GM18868 (cell line): ENCODE results near the gene CD14.
"Not testable (repeated sequence)": the region's sequence is repeated elsewhere in the genome, so short reads cannot be mapped to it uniquely, and the experiment has no call there.

Experiments
- ATAC-seq: cut with Tn5 transposase; IDR thresholded peaks from one replicate; pipeline ENCODE4 v1.9.1; 2021; ENCODE audit warnings: mild to moderate bottlenecking, moderate library complexity; ENCODE audit not compliant: unreplicated experiment

Gene CD14

GRCh38 chr5:140635291-140636257 is 2.6 kb upstream of the CD14 start:
- no peak for ATAC-seq

GRCh38 chr5:140634103-140634502 is 1.1 kb upstream of the CD14 start:
- ATAC-seq, result no peak

GRCh38 chr5:140633501-140633900 is 526 bp upstream of the CD14 start:
- ATAC-seq, result no peak

- ATAC-seq, result peak; percentile 59
These were observed 482 bp downstream of the CD14 start for GRCh38 chr5:140632366-140633020.

GRCh38 chr5:140631831-140632365 is 1.1 kb downstream of the CD14 start:
- ATAC-seq, result peak; percentile 39

GRCh38 chr5:140631036-140631417 is 1.9 kb downstream of the CD14 start:
- no peak for ATAC-seq

GRCh38 chr5:140630292-140631035 is 2.5 kb downstream of the CD14 start:
- ATAC-seq, result no peak

GRCh38 chr5:140628711-140629110 is 4.3 kb downstream of the CD14 start:
- no peak for ATAC-seq

GRCh38 chr5:140627972-140628371 is 5.0 kb downstream of the CD14 start:
- no peak for ATAC-seq

- ATAC-seq, result not testable (repeated sequence)
These were observed 8.1 kb downstream of the CD14 start for GRCh38 chr5:140624886-140625285.

GRCh38 chr5:140623061-140623460 is 9.9 kb downstream of the CD14 start:
- ATAC-seq, result not testable (repeated sequence)

- no peak for ATAC-seq
These were observed 10.7 kb downstream of the CD14 start for GRCh38 chr5:140622301-140622700.

GRCh38 chr5:140611020-140611521 is 21.9 kb downstream of the CD14 start:
- no peak for ATAC-seq

GRCh38 chr5:140609126-140609525 is 23.8 kb downstream of the CD14 start:
- ATAC-seq, result no peak

GRCh38 chr5:140608722-140609121 is 24.3 kb downstream of the CD14 start:
- ATAC-seq, result no peak

- ATAC-seq, result no peak
These were observed 25.9 kb downstream of the CD14 start for GRCh38 chr5:140607031-140607430.

GRCh38 chr5:140605879-140606278 is 27.1 kb downstream of the CD14 start:
- ATAC-seq, result no peak

GRCh38 chr5:140603734-140604133 is 29.2 kb downstream of the CD14 start:
- no peak for ATAC-seq

- ATAC-seq, result not testable (repeated sequence)
These were observed 29.6 kb downstream of the CD14 start for GRCh38 chr5:140603446-140603698.

- ATAC-seq, result no peak
These were observed 30.8 kb downstream of the CD14 start for GRCh38 chr5:140602147-140602546.

- ATAC-seq, result no peak
These were observed 32.9 kb downstream of the CD14 start for GRCh38 chr5:140600096-140600495.
